Stimulated activated memory B cell treated with anti-CD40 and anti-IgM and Interleukin-4, amounts not matched to agents 10 μg/mL and 1 μg/mL and 100 μg/mL, for 72 hours (primary cell): ENCODE results near the gene MCUB.

Experiments used
- ATAC-seq: fragments of 150-1000 bp; cut with Tn5 transposase; 2 replicates; pipeline ENCODE4 v1.10.0; 2021
- H3K27ac Mint-ChIP-seq: one replicate; pipeline ENCODE4 v1.8.0; 2022; ENCODE audit warnings: mild to moderate bottlenecking, mixed read lengths
- H3K27me3 Mint-ChIP-seq: one replicate; pipeline ENCODE4 v1.8.0; 2022; ENCODE audit warnings: mixed read lengths
- H3K36me3 Mint-ChIP-seq: one replicate; pipeline ENCODE4 v1.8.0; 2022; ENCODE audit warnings: mixed read lengths
- H3K4me1 Mint-ChIP-seq: one replicate; pipeline ENCODE4 v1.8.0; 2022; ENCODE audit warnings: mixed read lengths
- H3K4me3 Mint-ChIP-seq: one replicate; pipeline ENCODE4 v1.8.0; 2022; ENCODE audit warnings: mild to moderate bottlenecking, moderate library complexity, mixed read lengths
- H3K9me3 Mint-ChIP-seq: one replicate; pipeline ENCODE4 v1.8.0; 2022; ENCODE audit warnings: mixed read lengths

The MCUB gene

GRCh38 chr4:109733728-109734127, 173.7 kb downstream of the MCUB start:
- H3K36me3 Mint-ChIP-seq = no peaks in the 10 kb centered on the region
- H3K27ac Mint-ChIP-seq = no peak overlapping the region
- no peak overlapping the region for H3K4me3 Mint-ChIP-seq
- H3K9me3 Mint-ChIP-seq = no peaks in the 10 kb centered on the region
- ATAC-seq = no peak
- H3K27me3 Mint-ChIP-seq = peaks cover under 1% of the 10 kb centered on the region
- peaks cover 5% of the 10 kb centered on the region for H3K4me1 Mint-ChIP-seq

GRCh38 chr4:109735566-109736365, 175.7 kb downstream of the MCUB start:
- peaks cover 14% of the 10 kb centered on the region for H3K27me3 Mint-ChIP-seq
- no peak overlapping the region for H3K27ac Mint-ChIP-seq
- H3K9me3 Mint-ChIP-seq = no peaks in the 10 kb centered on the region
- no peak for ATAC-seq
- H3K36me3 Mint-ChIP-seq = no peaks in the 10 kb centered on the region
- no peaks in the 10 kb centered on the region for H3K4me1 Mint-ChIP-seq
- no peak overlapping the region for H3K4me3 Mint-ChIP-seq
